ENCODE measurements around the gene GREB1L. TPM values are rescaled to one million over a fixed set of nuclear protein-coding genes. Genes with fewer than 3 reads are reported as not detected.

The GREB1L gene
- total RNA-seq, 2 donors from 2014 or later: 3.1 to 3.9 TPM

GRCh38 chr18:21513292-21513691 lies 271.3 kb downstream of the GREB1L start:
- Mint-ChIP-seq H3K27me3 (ENCODE audit: insufficient read depth) (no peaks in the 10 kb centered on the region), H3K4me1 (peaks cover 7% of the 10 kb centered on the region), H3K36me3 (ENCODE audit: low read depth) (peaks cover 39% of the 10 kb centered on the region), H3K4me3 (no peak overlapping the region), H3K27ac (no peak overlapping the region), H3K9me3 (no peaks in the 10 kb centered on the region)
- no peak overlapping the region for H3K27ac ChIP-seq (ENCODE audit: low read depth, low read length)
- 91 to 100% methylated on average over 2 of the region's 2 CpGs for WGBS, 2 experiments (ENCODE audit: insufficient coverage in 1 of 2, insufficient read length in 1 of 2)
- H3K4me1 ChIP-seq (ENCODE audit: control insufficient read depth, insufficient read depth, low read length): no peaks in the 10 kb centered on the region
- no peaks in the 10 kb centered on the region for H3K27me3 ChIP-seq (ENCODE audit: control insufficient read depth, insufficient read depth, low read length, poor library complexity, severe bottlenecking)
- H3K9me3 ChIP-seq (ENCODE audit: control insufficient read depth, low read length): peaks cover 10% of the 10 kb centered on the region
- no peak overlapping the region for H3K9ac ChIP-seq (ENCODE audit: extremely low read depth, low read length, poor library complexity, severe bottlenecking)
- no peak for DNase-seq
- no peak overlapping the region for H3K4me3 ChIP-seq (ENCODE audit: low read length)
- TF ChIP-seq, protein P1, sequence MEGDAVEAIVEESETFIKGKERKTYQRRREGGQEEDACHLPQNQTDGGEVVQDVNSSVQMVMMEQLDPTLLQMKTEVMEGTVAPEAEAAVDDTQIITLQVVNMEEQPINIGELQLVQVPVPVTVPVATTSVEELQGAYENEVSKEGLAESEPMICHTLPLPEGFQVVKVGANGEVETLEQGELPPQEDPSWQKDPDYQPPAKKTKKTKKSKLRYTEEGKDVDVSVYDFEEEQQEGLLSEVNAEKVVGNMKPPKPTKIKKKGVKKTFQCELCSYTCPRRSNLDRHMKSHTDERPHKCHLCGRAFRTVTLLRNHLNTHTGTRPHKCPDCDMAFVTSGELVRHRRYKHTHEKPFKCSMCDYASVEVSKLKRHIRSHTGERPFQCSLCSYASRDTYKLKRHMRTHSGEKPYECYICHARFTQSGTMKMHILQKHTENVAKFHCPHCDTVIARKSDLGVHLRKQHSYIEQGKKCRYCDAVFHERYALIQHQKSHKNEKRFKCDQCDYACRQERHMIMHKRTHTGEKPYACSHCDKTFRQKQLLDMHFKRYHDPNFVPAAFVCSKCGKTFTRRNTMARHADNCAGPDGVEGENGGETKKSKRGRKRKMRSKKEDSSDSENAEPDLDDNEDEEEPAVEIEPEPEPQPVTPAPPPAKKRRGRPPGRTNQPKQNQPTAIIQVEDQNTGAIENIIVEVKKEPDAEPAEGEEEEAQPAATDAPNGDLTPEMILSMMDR (conservative IDR thresholded peaks at IDR 0.05): no peak
- peaks cover 29% of the 10 kb centered on the region for H3K36me3 ChIP-seq (ENCODE audit: control insufficient read depth, insufficient read depth, low read length)

GRCh38 chr18:21513741-21514140 lies 271.7 kb downstream of the GREB1L start:
- H3K9me3 Mint-ChIP-seq: no peaks in the 10 kb centered on the region
- no peak overlapping the region for H3K9ac ChIP-seq (ENCODE audit: extremely low read depth, low read length, poor library complexity, severe bottlenecking)
- H3K4me1 Mint-ChIP-seq: peaks cover 7% of the 10 kb centered on the region
- H3K4me1 ChIP-seq (ENCODE audit: control insufficient read depth, insufficient read depth, low read length): no peaks in the 10 kb centered on the region
- peaks cover 39% of the 10 kb centered on the region for H3K36me3 Mint-ChIP-seq (ENCODE audit: low read depth)
- H3K27ac Mint-ChIP-seq: no peak overlapping the region
- DNase-seq: no peak
- H3K27me3 Mint-ChIP-seq (ENCODE audit: insufficient read depth): no peaks in the 10 kb centered on the region
- H3K4me3 ChIP-seq (ENCODE audit: low read length): no peak overlapping the region
- H3K27ac ChIP-seq (ENCODE audit: low read depth, low read length): no peak overlapping the region
- H3K27me3 ChIP-seq (ENCODE audit: control insufficient read depth, insufficient read depth, low read length, poor library complexity, severe bottlenecking): no peaks in the 10 kb centered on the region
- peaks cover 30% of the 10 kb centered on the region for H3K36me3 ChIP-seq (ENCODE audit: control insufficient read depth, insufficient read depth, low read length)
- WGBS, 2 experiments (ENCODE audit: insufficient coverage in 1 of 2, insufficient read length in 1 of 2): 94 to 96% methylated on average over 5 of the region's 5 CpGs
- TF ChIP-seq, protein P1 (conservative IDR thresholded peaks at IDR 0.05): no peak
- H3K4me3 Mint-ChIP-seq: no peak overlapping the region
- H3K9me3 ChIP-seq (ENCODE audit: control insufficient read depth, low read length): peaks cover 10% of the 10 kb centered on the region

DNA sequence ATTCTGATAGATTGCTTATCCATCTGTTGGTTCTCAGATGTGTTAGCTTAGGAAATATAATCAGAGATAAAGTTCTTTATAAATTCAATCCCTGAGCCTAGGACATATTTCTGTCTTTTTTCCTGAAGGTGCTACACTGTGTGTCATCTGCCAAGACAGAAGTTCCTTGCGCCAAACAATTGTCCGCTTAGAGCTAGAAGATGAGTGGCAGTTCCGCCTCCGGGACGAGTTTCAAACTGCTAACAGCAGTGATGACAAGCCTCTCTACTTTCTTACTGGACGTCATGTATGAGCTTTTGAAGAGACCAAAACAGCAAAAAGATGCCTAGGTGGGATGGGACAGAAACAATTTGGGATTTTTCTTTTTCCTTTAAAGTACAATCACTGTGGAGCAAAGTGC lies 280.5 kb downstream of the GREB1L start:
- no peak for DNase-seq
- Histone ChIP-seq H3K4me1 (ENCODE audit: control insufficient read depth, insufficient read depth, low read length) (peaks cover 6% of the 10 kb centered on the region), H3K9me3 (ENCODE audit: control insufficient read depth, low read length) (no peaks in the 10 kb centered on the region), H3K27ac (ENCODE audit: low read depth, low read length) (no peak overlapping the region), H3K4me3 (ENCODE audit: low read length) (no peak overlapping the region), H3K27me3 (ENCODE audit: control insufficient read depth, insufficient read depth, low read length, poor library complexity, severe bottlenecking) (no peaks in the 10 kb centered on the region), H3K9ac (ENCODE audit: extremely low read depth, low read length, poor library complexity, severe bottlenecking) (no peak overlapping the region), H3K36me3 (ENCODE audit: control insufficient read depth, insufficient read depth, low read length) (peaks cover 51% of the 10 kb centered on the region)
- peaks cover 48% of the 10 kb centered on the region for H3K36me3 Mint-ChIP-seq (ENCODE audit: low read depth)
- 96 to 97% methylated on average over 6 of the region's 6 CpGs for WGBS, 2 experiments (ENCODE audit: insufficient coverage in 1 of 2, insufficient read length in 1 of 2)
- no peaks in the 10 kb centered on the region for H3K27me3 Mint-ChIP-seq (ENCODE audit: insufficient read depth)
- no peak overlapping the region for H3K4me3 Mint-ChIP-seq
- H3K9me3 Mint-ChIP-seq: no peaks in the 10 kb centered on the region
- TF ChIP-seq, protein P1 (conservative IDR thresholded peaks at IDR 0.05): no peak
- H3K4me1 Mint-ChIP-seq: peaks cover 39% of the 10 kb centered on the region
- H3K27ac Mint-ChIP-seq: no peak overlapping the region
